Measurements from ENCODE around the gene DUS4L. TPM values are rescaled to one million over a fixed set of nuclear protein-coding genes. Genes with fewer than 3 reads are reported as not detected.

The DUS4L gene
- total RNA-seq, 1 donor from 2014 or later: 0.75 TPM

DNA sequence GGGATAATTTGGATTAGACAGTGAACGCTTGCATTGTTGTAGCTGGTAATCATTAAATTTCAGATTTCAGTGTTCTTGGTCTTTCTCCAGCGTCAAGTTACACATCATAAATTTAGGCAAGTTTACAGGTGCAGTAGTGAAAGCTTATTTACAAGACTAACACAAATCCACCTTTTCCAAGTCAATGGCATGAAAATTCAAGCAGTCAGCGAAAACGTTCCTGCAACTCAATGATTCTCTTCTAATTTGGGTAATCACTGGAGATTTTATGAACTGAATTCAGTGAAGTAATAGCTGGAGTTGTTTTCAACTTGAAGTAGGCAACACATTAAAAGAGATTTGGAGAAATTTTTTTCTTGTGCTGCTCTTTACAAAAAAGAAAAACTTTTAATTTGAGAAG, 34.2 kb downstream of the DUS4L start:
- H3K9me3 ChIP-seq: no peaks in the 10 kb centered on the region
- no peaks in the 10 kb centered on the region for H3K27me3 ChIP-seq
- TF ChIP-seq, protein P1, sequence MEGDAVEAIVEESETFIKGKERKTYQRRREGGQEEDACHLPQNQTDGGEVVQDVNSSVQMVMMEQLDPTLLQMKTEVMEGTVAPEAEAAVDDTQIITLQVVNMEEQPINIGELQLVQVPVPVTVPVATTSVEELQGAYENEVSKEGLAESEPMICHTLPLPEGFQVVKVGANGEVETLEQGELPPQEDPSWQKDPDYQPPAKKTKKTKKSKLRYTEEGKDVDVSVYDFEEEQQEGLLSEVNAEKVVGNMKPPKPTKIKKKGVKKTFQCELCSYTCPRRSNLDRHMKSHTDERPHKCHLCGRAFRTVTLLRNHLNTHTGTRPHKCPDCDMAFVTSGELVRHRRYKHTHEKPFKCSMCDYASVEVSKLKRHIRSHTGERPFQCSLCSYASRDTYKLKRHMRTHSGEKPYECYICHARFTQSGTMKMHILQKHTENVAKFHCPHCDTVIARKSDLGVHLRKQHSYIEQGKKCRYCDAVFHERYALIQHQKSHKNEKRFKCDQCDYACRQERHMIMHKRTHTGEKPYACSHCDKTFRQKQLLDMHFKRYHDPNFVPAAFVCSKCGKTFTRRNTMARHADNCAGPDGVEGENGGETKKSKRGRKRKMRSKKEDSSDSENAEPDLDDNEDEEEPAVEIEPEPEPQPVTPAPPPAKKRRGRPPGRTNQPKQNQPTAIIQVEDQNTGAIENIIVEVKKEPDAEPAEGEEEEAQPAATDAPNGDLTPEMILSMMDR (IDR thresholded peaks at IDR 0.05): no peak
- DNase-seq (ENCODE audit: low spot score in 2 of 2): no peak
- H3K4me3 ChIP-seq: no peak overlapping the region
- peak overlapping the region in 1 of 2 donors; percentile 93 for H3K27ac ChIP-seq
- intact Hi-C loops (cut with DNase I): loop anchor here (5.0 to 10.0 kb wide), 3 partner anchors 144 to 969 kb away; partner anchors contain the start of genes CBLL1, DNAJB9 and THAP5
- H3K4me1 ChIP-seq: peaks cover 4 to 40% of the 10 kb centered on the region in 2 donors
- H3K36me3 ChIP-seq: peaks cover 10 to 15% of the 10 kb centered on the region in 2 donors

DNA sequence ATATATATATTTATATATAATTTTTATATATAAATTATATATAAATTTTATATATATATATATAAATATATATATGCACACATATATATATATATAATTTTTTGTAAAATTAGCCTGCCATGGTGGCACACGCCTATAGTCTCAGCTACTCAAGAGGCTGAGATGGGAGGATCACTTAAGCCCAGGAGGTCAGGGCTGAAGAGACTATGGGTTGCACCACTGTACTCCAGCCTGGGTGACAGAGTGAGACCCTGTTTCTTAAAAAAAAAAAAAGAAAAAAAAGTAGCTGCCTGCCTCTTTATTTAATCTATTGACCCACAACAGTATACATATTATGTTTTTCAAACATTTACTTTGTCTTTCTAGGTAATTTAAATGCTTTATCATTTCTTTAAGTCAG, 35.5 kb downstream of the DUS4L start:
- TF ChIP-seq, protein P1 (IDR thresholded peaks at IDR 0.05): no peak
- peak overlapping the region in 1 of 2 donors; percentile 48 for H3K27ac ChIP-seq
- H3K27me3 ChIP-seq: no peaks in the 10 kb centered on the region
- DNase-seq (ENCODE audit: low spot score in 2 of 2): no peak
- intact Hi-C loops (cut with DNase I): loop anchor here (5.0 to 10.0 kb wide), 3 partner anchors 143 to 968 kb away; partner anchors contain the start of genes CBLL1, DNAJB9 and THAP5
- H3K4me3 ChIP-seq: no peak overlapping the region
- H3K4me1 ChIP-seq: peaks cover 4 to 29% of the 10 kb centered on the region in 2 donors
- H3K9me3 ChIP-seq: no peaks in the 10 kb centered on the region
- H3K36me3 ChIP-seq: peaks cover 15 to 16% of the 10 kb centered on the region in 2 donors

DNA sequence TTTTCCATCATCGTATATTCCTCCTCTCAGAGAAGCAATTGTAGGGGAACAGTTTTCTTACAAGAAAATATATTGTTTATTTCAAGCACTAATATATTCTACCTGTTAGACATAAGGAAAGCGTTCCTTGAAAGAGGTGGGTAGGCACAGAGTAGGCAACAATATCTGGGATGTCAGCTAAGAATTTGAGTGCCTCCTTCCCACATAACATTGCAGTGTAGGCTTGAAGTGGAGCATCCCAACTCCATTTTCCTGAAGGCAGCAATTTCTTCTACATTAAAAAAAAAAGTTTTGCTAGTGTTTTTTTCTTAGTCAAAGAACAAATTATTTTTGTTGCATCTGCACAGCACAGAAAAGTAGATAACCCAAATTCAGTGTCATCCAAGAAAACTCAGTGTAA, 37.0 kb downstream of the DUS4L start:
- H3K27me3 ChIP-seq: no peaks in the 10 kb centered on the region
- TF ChIP-seq, protein P1 (IDR thresholded peaks at IDR 0.05): no peak
- H3K36me3 ChIP-seq: peaks cover 14 to 15% of the 10 kb centered on the region in 2 donors
- no peak for DNase-seq (ENCODE audit: low spot score in 2 of 2)
- peak overlapping the region in 1 of 2 donors; percentile 39 for H3K27ac ChIP-seq
- peaks cover 0 to 19% of the 10 kb centered on the region in 2 donors for H3K4me1 ChIP-seq
- H3K9me3 ChIP-seq: no peaks in the 10 kb centered on the region
- intact Hi-C loops (cut with DNase I): no loop called here
- no peak overlapping the region for H3K4me3 ChIP-seq

DNA sequence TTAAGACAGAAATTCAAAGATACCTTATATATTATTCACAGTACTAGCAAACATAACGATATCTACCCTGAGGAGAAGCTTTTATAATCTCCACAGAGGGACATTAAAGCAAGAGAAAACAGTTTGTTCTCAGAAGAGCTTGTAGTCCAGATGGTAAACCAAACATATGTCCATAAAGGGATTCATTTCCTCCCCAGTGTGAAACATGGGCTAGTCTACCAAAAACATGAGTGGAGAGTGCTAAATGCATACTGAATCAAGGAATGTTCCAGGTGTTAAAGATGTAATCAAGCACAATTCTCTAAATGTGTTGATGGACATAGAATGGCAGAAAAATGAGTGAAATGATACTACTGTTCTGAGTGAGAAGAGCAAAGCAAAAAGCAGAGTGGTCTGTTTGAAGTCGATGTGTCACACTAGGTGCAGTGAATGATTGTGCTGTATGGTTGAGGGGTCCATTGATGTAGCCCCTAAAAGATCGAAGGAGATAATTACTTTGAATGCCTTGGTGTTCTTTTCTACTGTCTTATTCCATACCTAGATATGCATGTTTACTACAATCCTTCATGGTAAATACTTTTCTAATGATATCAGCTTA, 41.5 kb downstream of the DUS4L start:
- no peak overlapping the region for H3K27ac ChIP-seq
- no peak overlapping the region for H3K4me3 ChIP-seq
- no peak for DNase-seq (ENCODE audit: low spot score in 2 of 2)
- intact Hi-C loops (cut with DNase I): no loop called here
- H3K27me3 ChIP-seq: no peaks in the 10 kb centered on the region
- no peaks in the 10 kb centered on the region for H3K9me3 ChIP-seq
- H3K36me3 ChIP-seq: peaks cover 14% of the 10 kb centered on the region in 2 donors
- H3K4me1 ChIP-seq: peaks cover 0 to 18% of the 10 kb centered on the region in 2 donors
- TF ChIP-seq, protein P1 (IDR thresholded peaks at IDR 0.05): no peak

DNA sequence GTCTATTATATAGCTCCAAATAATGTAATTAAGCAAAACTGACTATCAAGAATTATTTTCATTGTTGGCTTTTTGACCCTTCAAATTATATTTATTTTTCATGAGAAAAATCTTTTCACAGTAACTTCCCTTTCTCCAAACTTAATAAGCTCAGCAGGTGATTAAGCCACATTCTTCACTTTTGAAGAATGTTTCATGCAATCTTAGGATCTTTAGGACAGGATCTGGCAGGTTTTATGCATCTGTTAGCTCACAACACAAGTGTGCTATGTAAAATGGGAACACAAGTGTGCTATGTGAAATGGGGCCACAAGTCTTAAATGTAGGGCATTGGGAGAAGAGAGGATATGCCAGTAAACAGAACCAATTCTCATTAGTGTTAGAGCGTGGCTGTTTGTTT, 42.5 kb downstream of the DUS4L start:
- TF ChIP-seq, protein P1 (IDR thresholded peaks at IDR 0.05): no peak
- DNase-seq (ENCODE audit: low spot score in 2 of 2): no peak
- Histone ChIP-seq H3K9me3 (no peaks in the 10 kb centered on the region), H3K4me3 (no peak overlapping the region), H3K27me3 (no peaks in the 10 kb centered on the region), H3K36me3 (peaks cover 6 to 7% of the 10 kb centered on the region in 2 donors), H3K4me1 (peaks cover 0 to 22% of the 10 kb centered on the region in 2 donors), H3K27ac (no peak overlapping the region)
- intact Hi-C loops (cut with DNase I): no loop called here

Measured in ascending aorta (tissue), 2 donors.